GM12878 (cell line): ENCODE results near the gene CACNA1I. TPM values are rescaled to one million over a fixed set of nuclear protein-coding genes. Genes with fewer than 3 reads are reported as not detected.

Experiments used
- ATAC-seq: fragments of 200-7000 bp; cut with Tn5 transposase; 3 replicates; pipeline ENCODE4 v1.9.1; 2020; ENCODE audit warnings: mild to moderate bottlenecking, moderate library complexity
- BruUV-seq: library from RNA; stranded (reverse); fragments of 400-500 nt; replicated peaks from 2 replicates; lab custom pipeline; 2021; lab: Mats Ljungman, UMichigan
- CTCF ChIA-PET: fragments of 300-600 bp; sonication (Branson Sonifier 250); formaldehyde crosslinking; extraction: SDS; loops from one replicate; lab custom pipeline; 2021; ENCODE audit warnings: inconsistent platforms; lab: Yijun Ruan, JAX
- POLR2A ChIA-PET: fragments of 350-600 bp; formaldehyde crosslinking; extraction: SDS; loops from one replicate; lab custom pipeline; 2021; ENCODE audit warnings: inconsistent platforms; lab: Charles Lee
- RAD21 ChIA-PET: fragments of 300-600 bp; sonication (Branson Sonifier 250); formaldehyde crosslinking; loops from one replicate; lab custom pipeline; 2023; ENCODE audit warnings: antibody characterized with exemption; ENCODE audit not compliant: unreplicated experiment; lab: Charles Lee
- SMC1A ChIA-PET: fragments of 300-600 bp; sonication (Branson Sonifier 250); formaldehyde crosslinking; loops from one replicate; lab custom pipeline; 2023; ENCODE audit not compliant: unreplicated experiment, uncharacterized antibody; lab: Charles Lee
- DNase-seq: peaks from one replicate; pipeline ENCODE4 v3.0.0-alpha.2; 2011; ENCODE audit warnings: low read depth, low spot score
- FAIRE-seq: peaks from 3 replicates; lab custom pipeline; 2011; peaks lifted over from hg19 to GRCh38; lab: Jason Lieb, UNC
- H2AFZ ChIP-seq: 2 replicates; pipeline ENCODE4 v1.6.0; 2011; ENCODE audit warnings: low read depth, low read length, control low read depth; ENCODE audit not compliant: control insufficient read depth
- H3K27ac ChIP-seq: 2 replicates; pipeline ENCODE4 v1.5.1; 2011; ENCODE audit warnings: control low read depth; ENCODE audit not compliant: control insufficient read depth, insufficient read depth
- H3K27me3 ChIP-seq, 2 experiments: replicated peaks in 1 of 2; 2 replicates each; pipeline versions ENCODE4 v1.6.0 to v1.6.1; 2011; ENCODE audit warnings: low read length in 1 of 2; ENCODE audit not compliant: control insufficient read depth in 2 of 2, insufficient read depth in 2 of 2
- H3K36me3 ChIP-seq, 2 experiments: 2 replicates each; pipeline ENCODE4 v1.5.1; 2011; ENCODE audit warnings: low read length in 1 of 2; ENCODE audit not compliant: control insufficient read depth in 2 of 2, insufficient read depth in 2 of 2
- H3K4me1 ChIP-seq: 2 replicates; pipeline ENCODE4 v1.6.1; 2011; ENCODE audit warnings: mild to moderate bottlenecking, low read length, moderate library complexity, mixed read lengths; ENCODE audit not compliant: control insufficient read depth, insufficient read depth
- H3K4me2 ChIP-seq: 2 replicates; pipeline ENCODE4 v1.6.0; 2011; ENCODE audit warnings: control low read depth; ENCODE audit not compliant: control insufficient read depth, insufficient read depth
- H3K4me3 ChIP-seq: fragments of 200-600 bp; sonication (generic); 2 replicates; pipeline ENCODE4 v1.5.1; 2016
- H3K79me2 ChIP-seq: 2 replicates; pipeline ENCODE4 v1.6.0; 2011; ENCODE audit warnings: low read length; ENCODE audit not compliant: control insufficient read depth, insufficient read depth
- H3K9ac ChIP-seq: 2 replicates; pipeline ENCODE4 v1.8.0; 2011; ENCODE audit warnings: low read length, control low read depth, mixed read lengths; ENCODE audit not compliant: control insufficient read depth, insufficient read depth
- H3K9me3 ChIP-seq: replicated peaks from 3 replicates; pipeline ENCODE4 v1.5.1; 2011; ENCODE audit warnings: mild to moderate bottlenecking, low read length; ENCODE audit not compliant: control insufficient read depth, insufficient read depth
- H4K20me1 ChIP-seq: 2 replicates; pipeline ENCODE4 v1.6.0; 2011; ENCODE audit not compliant: control insufficient read depth, insufficient read depth
- BMI1 ChIP-seq: fragments of 450-650 bp; IDR thresholded peaks from 2 replicates; pipeline ENCODE4 v1.6.1; 2016; ENCODE audit warnings: mild to moderate bottlenecking, moderate library complexity, borderline replicate concordance
- E4F1 ChIP-seq: fragments of 450-650 bp; IDR thresholded peaks from 2 replicates; pipeline ENCODE4 v1.6.1; 2018; ENCODE audit warnings: borderline replicate concordance, mild to moderate bottlenecking; ENCODE audit not compliant: partially characterized antibody
- IKZF1 ChIP-seq: fragments of 450-650 bp; conservative IDR thresholded peaks from 2 replicates; pipeline ENCODE4 v1.6.1; 2017; ENCODE audit warnings: antibody characterized with exemption, mild to moderate bottlenecking
- JUNB ChIP-seq: IDR thresholded peaks from 2 replicates; pipeline ENCODE4 v1.6.1; 2016; ENCODE audit warnings: antibody characterized with exemption, mild to moderate bottlenecking
- NBN ChIP-seq: fragments of 450-650 bp; IDR thresholded peaks from 2 replicates; pipeline ENCODE4 v1.6.1; 2016
- NR2C2 ChIP-seq: IDR thresholded peaks from 2 replicates; pipeline ENCODE4 v1.6.1; 2011; ENCODE audit warnings: borderline replicate concordance, low read depth; ENCODE audit not compliant: control insufficient read depth, insufficient read length
- POU2F2 ChIP-seq: IDR thresholded peaks from 3 replicates; pipeline ENCODE4 v1.6.1; 2011; ENCODE audit warnings: low read depth, mild to moderate bottlenecking, low read length, borderline replicate concordance
- RELB ChIP-seq: fragments of 450-650 bp; IDR thresholded peaks from 2 replicates; pipeline ENCODE4 v1.6.1; 2017; ENCODE audit warnings: low read depth, mild to moderate bottlenecking, moderate library complexity
- RFX5 ChIP-seq: IDR thresholded peaks from 2 replicates; pipeline ENCODE4 v1.6.1; 2011; ENCODE audit warnings: low read depth, low read length, improper control_type of control experiment
- TAF1 ChIP-seq: IDR thresholded peaks from 2 replicates; pipeline ENCODE4 v1.6.1; 2011; ENCODE audit warnings: mild to moderate bottlenecking, low read depth, low read length, borderline replicate concordance
- TCF12 ChIP-seq: IDR thresholded peaks from 2 replicates; pipeline ENCODE4 v1.6.1; 2011; ENCODE audit warnings: low read depth, mild to moderate bottlenecking, low read length
- WGBS: methylation state at CpG from one replicate; pipeline ENCODE4 v1.1.6; 2016; ENCODE audit warnings: low lambda C conversion rate; ENCODE audit not compliant: insufficient replicate concordance, insufficient coverage; ENCODE audit errors: missing lambda C conversion rate; 5-methylcytosine and 5-hydroxymethylcytosine counted together
- in situ Hi-C: fragments of 300-500 bp; cut with MboI; formaldehyde crosslinking; loops from 9 replicates; pipeline ENCODE4 v1.14.3; 2018; ENCODE audit warnings: mixed read lengths
- intact Hi-C: fragments of 100-400 bp; cut with micrococcal nuclease; formaldehyde crosslinking; loops from one replicate; pipeline ENCODE4 v1.14.2; 2022; ENCODE audit not compliant: unreplicated experiment
- polyA plus RNA-seq, 11 experiments: library from polyadenylated mRNA; depleted of rRNA in 4 of 11; unstranded in 6 of 11; stranded (reverse) in 5 of 11; fragments of >200 nt; fragmentation: Nextera tagmentation in 4 of 11; fragmentation: Illumina TruSeq in 1 of 11; extraction: Ambion mirVana in 4 of 11; extraction: Trizol in 1 of 11; gene quantifications; 1 replicate in 1 of 11; 2 replicates in 10 of 11; pipeline versions ENCODE4 v1.2.1 to v1.2.3, GENCODE V29; 2011 to 2016; ENCODE audit warnings: inconsistent platforms in 2 of 11, missing spikeins in 2 of 11, low read depth in 1 of 11
- total RNA-seq, 4 experiments: library from RNA; depleted of rRNA in 3 of 4; stranded (reverse); fragments of >200 nt in 3 of 4; fragmentation: Illumina TruSeq in 1 of 4; extraction: Trizol in 1 of 4; gene quantifications; 2 replicates each; pipeline versions ENCODE4 v1.2.1 to v1.2.3, GENCODE V29; 2013 to 2021
- TF ChIP-seq, protein P1 (sequence below): fragments of 450-650 bp; IDR thresholded peaks from 2 replicates; pipeline ENCODE4 v1.6.1; 2017; ENCODE audit warnings: borderline replicate concordance

CACNA1I gene
- total and polyA plus RNA-seq, 10 of the 15 experiments (the other 5 are each of a cell fraction or from before 2014, with no cell fraction given), result 0.01 to 0.03 TPM; not detected in 8

GRCh38 chr22:39669432-39669831 lies 98.9 kb downstream of the CACNA1I start:
- H3K9me3 ChIP-seq, result peaks cover 8% of the 10 kb centered on the region
- POLR2A ChIA-PET, result no interaction called here
- BruUV-seq, result no TSS peak
- H3K36me3 ChIP-seq, result no peaks in the 10 kb centered on the region
- ATAC-seq (no peak), FAIRE-seq (no peak)
- CTCF ChIA-PET, result interaction anchor here (1.5 kb wide), 1 partner anchor 355 kb away, joined by 3 read pairs; no protein-coding TSS in a partner anchor
- WGBS, result 68% methylated on average over 2 of the region's 2 CpGs
- peaks cover 0 to 3% of the 10 kb centered on the region in 2 experiments; a peak in 2 of 4 replicates for H3K27me3 ChIP-seq
- H4K20me1 ChIP-seq, result no peaks in the 10 kb centered on the region
- in situ Hi-C loops (no loop called here), intact Hi-C loops (no loop called here)
- RAD21 ChIA-PET, result no interaction called here
- TF ChIP-seq RELB, result no peak
- no peak for TF ChIP-seq TAF1
- TF ChIP-seq NBN, result no peak
- no peak for TF ChIP-seq E4F1
- TF ChIP-seq JUNB, result no peak
- no peak for TF ChIP-seq BMI1
- TF ChIP-seq RFX5, result no peak
- no peak for TF ChIP-seq IKZF1
- no peak for TF ChIP-seq POU2F2
- no peak for TF ChIP-seq TCF12
- TF ChIP-seq, protein P1, sequence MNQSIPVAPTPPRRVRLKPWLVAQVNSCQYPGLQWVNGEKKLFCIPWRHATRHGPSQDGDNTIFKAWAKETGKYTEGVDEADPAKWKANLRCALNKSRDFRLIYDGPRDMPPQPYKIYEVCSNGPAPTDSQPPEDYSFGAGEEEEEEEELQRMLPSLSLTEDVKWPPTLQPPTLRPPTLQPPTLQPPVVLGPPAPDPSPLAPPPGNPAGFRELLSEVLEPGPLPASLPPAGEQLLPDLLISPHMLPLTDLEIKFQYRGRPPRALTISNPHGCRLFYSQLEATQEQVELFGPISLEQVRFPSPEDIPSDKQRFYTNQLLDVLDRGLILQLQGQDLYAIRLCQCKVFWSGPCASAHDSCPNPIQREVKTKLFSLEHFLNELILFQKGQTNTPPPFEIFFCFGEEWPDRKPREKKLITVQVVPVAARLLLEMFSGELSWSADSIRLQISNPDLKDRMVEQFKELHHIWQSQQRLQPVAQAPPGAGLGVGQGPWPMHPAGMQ, result no peak
- TF ChIP-seq NR2C2, result no peak
- TF ChIP-seq, all 136 proteins: peak for 0
- Histone ChIP-seq H3K9ac (no peak overlapping the region), H3K4me1 (no peaks in the 10 kb centered on the region), H3K4me2 (no peak overlapping the region), H3K79me2 (no peaks in the 10 kb centered on the region), H3K27ac (no peak overlapping the region), H2AFZ (no peak overlapping the region), H3K4me3 (no peak overlapping the region)
- SMC1A ChIA-PET, result no interaction called here
- no peak for DNase-seq
